Head of caudate nucleus (tissue), 42 donors: ENCODE results near the gene C2orf72.

Source experiments
- DNase-seq, 42 donors: peaks; one replicate each; pipeline versions ENCODE4 v3.0.0 to v3.0.0-alpha.2; 2020 to 2021; ENCODE audit warnings: mixed read lengths in 7 of 42
- intact Hi-C: fragments of 100-400 bp; cut with DNase I; formaldehyde crosslinking; loops from one replicate; pipeline ENCODE4 v1.15.0; 2022

C2orf72 gene

GRCh38 chr2:231037731-231038482 is 584 bp downstream of the C2orf72 start:
- intact Hi-C loops = no loop called here
- DNase-seq = peak in 37 of 42 donors; percentile 47 to 88 (median 73)

DNA sequence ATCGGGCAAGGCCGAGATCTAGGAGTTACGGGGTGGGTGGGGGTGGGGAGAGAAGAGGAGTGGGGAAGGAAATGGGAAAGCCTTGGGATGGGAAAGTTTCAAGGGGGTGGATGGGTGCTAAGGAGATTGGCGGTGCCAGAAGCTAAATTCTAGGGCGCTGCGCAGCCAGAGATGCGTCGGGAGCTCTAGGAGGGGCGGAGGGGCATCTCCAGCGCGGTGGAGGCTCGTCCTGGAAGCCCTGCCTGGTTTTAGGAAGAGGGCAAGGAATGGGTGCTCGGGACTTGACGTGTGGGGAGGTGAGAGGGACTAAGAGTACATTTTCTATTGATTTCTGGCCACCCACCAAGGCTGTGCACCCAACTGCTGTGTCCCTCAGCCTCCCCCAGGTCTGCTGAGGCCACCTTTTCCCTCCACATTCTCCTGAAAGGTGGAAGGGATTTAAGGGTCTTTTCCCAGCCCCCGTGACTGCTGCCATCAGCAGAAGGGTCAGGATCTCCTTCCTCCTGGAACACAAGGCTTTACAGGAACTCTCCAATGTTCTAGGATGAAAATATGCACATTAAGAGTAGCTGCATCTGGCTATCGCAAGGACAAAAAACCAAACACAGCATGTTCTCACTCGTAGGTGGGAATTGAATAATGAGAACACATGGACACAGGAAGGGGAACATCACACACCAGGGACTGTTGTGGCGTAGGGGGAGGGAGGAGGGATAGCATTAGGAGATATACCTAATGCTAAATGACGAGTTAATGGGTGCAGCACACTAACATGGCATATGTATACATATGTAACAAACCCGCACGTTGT is 1.4 kb downstream of the C2orf72 start:
- intact Hi-C loops = no loop called here
- DNase-seq = peak in 2 of 42 donors; percentile 16 to 27

DNA sequence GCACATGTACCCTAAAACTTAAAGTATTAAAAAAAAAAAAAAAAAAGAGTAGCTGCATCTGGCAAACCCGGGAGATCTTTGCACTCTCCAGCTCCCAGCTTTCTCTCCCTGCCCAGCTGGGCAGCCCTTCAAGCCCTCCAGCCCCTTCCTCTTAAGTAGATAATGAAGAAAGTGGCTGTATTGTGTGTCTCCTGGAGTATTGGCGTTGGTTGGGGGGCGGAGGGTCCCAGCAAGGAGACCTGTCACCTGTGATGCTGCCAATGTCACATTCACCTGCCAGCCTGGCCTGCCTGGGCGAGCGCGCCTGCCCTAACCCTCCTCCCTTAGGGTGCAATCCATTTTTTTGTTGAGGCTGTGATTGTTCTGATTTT is 2.0 kb downstream of the C2orf72 start:
- intact Hi-C loops = no loop called here
- no peak for DNase-seq

DNA sequence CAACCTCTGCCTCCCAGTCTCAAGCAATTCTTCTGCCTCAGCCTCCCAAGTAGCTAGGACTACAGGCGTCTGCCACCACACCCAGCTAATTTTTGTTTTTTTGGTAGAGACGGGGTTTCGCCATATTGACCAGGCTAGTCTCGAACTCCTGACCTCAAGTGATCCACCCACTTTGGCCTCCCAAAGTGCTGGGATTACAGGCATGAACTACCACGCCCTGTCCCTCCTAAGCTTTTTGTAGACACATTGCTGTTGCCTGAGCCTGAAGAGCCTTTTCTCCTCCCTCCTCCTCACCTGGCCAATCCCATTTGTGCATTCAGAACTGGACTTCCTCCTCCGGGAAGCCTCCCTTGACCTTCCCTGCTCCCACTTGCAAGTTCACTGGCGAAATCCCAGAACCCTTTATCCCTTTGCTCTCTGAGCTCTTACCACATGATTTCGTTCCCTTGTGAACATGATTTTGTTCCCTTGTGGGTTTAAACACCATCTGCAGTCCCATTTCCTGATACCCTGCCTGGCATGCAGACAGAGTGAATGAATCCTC is 2.6 kb downstream of the C2orf72 start:
- intact Hi-C loops = no loop called here
- DNase-seq = no peak

DNA sequence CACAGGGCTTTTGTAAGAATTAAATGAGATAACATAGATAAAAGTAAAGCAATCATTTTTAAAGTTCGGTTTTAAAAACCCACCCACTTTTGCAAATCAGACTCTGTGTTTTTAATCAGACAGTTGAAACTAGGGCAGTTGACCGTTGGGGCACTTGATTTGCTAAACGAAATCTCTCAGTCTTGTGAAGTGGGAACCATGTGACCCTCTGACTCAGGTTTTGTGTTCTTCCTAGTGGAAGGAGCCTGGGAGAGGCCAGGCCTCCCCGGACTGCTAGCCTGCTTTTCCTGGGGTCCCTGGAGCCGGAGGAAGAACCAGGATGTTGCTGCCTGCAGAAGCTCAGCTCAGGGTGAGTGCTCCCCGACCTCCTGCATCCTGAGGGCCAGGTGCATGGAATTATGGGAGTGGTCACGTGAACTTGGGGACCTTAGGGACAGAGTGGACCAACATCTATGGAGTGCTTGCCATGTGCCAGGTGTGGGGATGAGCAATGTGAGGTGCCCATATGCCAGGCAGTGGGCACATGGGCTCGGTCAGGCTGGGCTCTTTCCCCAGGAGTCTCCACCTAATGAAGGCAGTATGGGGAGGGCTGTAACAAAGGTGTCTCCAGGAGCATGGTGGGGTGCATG is 3.9 kb downstream of the C2orf72 start:
- peak in 4 of 42 donors; percentile 13 to 66 (median 26) for DNase-seq
- intact Hi-C loops = no loop called here

DNA sequence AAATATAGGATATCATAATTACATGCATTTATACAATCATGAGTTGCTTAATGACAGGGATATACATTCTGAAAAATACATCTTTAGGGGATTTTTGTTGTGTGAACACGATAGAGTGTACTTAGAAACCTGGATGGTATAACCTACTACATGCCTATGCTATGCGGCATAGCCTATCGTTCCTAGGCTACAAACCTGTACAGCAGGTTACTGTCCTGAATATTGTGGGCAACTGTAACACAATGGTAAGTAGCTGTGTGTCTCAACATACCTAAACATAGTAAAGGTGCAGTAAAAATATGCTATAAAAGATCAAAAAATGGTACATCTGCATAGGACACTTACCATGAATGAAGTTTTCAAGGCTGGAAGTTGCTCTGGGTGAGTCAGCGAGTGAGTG is 6.5 kb downstream of the C2orf72 start:
- no peak for DNase-seq
- intact Hi-C loops = no loop called here

- DNase-seq = no peak
- intact Hi-C loops = no loop called here
These were observed 9.6 kb downstream of the C2orf72 start for GRCh38 chr2:231046916-231047273.

DNA sequence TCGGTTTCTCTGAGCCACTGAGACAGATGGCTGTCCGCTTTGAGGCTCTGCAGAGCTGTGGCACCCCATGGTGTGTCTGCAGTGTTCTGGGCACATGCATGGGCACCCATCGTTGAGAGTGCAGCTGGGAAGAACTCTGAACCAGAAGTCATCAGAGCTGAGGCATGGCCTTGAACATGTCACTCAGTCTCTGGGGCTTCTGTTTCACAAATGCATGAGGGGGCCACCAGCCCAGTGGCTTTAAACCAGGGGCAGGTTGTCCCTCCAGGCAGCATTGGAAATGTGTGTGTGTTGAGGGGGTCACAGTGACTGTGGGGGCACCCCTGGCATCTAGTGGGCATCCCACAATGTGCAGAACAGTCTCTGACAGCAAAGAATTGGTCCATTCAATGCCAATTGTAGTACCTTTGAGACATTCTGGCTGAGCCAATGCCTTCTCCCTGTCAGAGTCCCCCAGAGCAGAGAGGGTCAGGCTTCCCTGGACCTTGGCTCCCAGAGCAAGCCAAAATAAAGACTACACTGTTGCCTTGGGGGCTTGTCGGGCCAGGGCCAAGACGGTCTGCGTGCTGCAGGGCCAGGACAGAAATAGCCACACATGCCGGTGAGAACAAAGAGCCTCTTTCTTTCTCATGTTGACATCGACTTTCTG is 10.1 kb downstream of the C2orf72 start:
- DNase-seq = peak; percentile 62 to 91 (median 82)
- intact Hi-C loops = no loop called here

- peak in 5 of 42 donors; percentile 21 to 34 (median 28) for DNase-seq
- intact Hi-C loops = no loop called here
These were observed 10.9 kb downstream of the C2orf72 start for GRCh38 chr2:231047923-231048915.

GRCh38 chr2:231049286-231050017 is 12.1 kb downstream of the C2orf72 start:
- DNase-seq = no peak
- intact Hi-C loops = loop anchor here (10.0 kb wide), 1 partner anchor 185 kb away; the partner anchor contains the start of gene ITM2C

GRCh38 chr2:231050018-231050901 is 12.9 kb downstream of the C2orf72 start:
- intact Hi-C loops = loop anchor here (10.0 kb wide), 1 partner anchor 185 kb away; the partner anchor contains the start of gene ITM2C
- peak in 26 of 42 donors; percentile 8 to 79 (median 56) for DNase-seq

GRCh38 chr2:231051116-231051515 is 13.8 kb downstream of the C2orf72 start:
- intact Hi-C loops = loop anchor here (10.0 kb wide), 1 partner anchor 186 kb away; the partner anchor contains the start of gene ITM2C
- DNase-seq = no peak

- intact Hi-C loops = loop anchor here (10.0 kb wide), 1 partner anchor 188 kb away; the partner anchor contains the start of gene ITM2C
- DNase-seq = peak; percentile 71 to 95 (median 89)
These were observed 15.4 kb downstream of the C2orf72 start for GRCh38 chr2:231052494-231053451.

DNA sequence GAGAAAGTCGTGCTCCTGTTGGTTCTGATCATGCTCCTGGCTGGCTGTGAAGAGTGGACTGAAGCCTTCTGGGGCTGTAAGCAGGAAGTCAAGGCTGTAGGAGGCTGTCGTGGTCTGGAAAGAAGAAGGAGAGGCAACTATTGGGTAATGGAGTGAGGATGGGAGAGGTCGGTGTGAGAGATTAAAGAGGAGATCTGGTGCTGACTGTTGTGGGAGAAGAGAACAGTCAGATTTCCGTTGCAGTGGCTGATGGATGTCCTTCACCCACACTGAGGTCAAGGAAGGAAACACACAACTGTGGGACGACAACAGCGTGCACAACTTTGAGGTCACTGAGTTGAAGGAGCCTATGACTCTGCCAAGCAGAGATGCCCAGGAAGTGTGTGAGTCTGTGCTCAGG is 16.5 kb downstream of the C2orf72 start:
- intact Hi-C loops = loop anchor here (10.0 kb wide), 1 partner anchor 189 kb away; the partner anchor contains the start of gene ITM2C

More for the DNA sequence above, 16.5 kb downstream of the C2orf72 start:
- DNase-seq = no peak
